CD4-positive, alpha-beta memory T cell (primary cell): ENCODE data around the gene MAGI2. TPM values are rescaled to one million over a fixed set of nuclear protein-coding genes. Genes with fewer than 3 reads are reported as not detected.

Experiments used
- CTCF ChIA-PET: fragments of 350-600 bp; sonication (Branson Sonifier 250); formaldehyde crosslinking; loops from one replicate; lab custom pipeline; 2021; ENCODE audit warnings: inconsistent platforms; ENCODE audit not compliant: partially characterized antibody; lab: Charles Lee
- POLR2A ChIA-PET: fragments of 350-600 bp; sonication (Branson Sonifier 250); formaldehyde crosslinking; loops from one replicate; lab custom pipeline; 2021; ENCODE audit not compliant: partially characterized antibody; lab: Charles Lee
- DNase-seq, 5 donors: peaks; one replicate each; pipeline versions ENCODE4 v3.0.0 to v3.0.0-alpha.2; 2020 to 2022; ENCODE audit warnings: mixed read lengths in 1 of 5
- H3K27ac ChIP-seq: one replicate; pipeline ENCODE4 v1.7.0; 2013; ENCODE audit warnings: low read depth, low read length
- H3K27me3 ChIP-seq: 2 replicates; pipeline ENCODE4 v1.7.0; 2013; ENCODE audit warnings: mild to moderate bottlenecking, low read length, moderate library complexity; ENCODE audit not compliant: insufficient read depth
- H3K36me3 ChIP-seq: 2 replicates; pipeline ENCODE4 v1.7.0; 2013; ENCODE audit warnings: mild to moderate bottlenecking, low read length, moderate library complexity; ENCODE audit not compliant: insufficient read depth
- H3K4me1 ChIP-seq: 2 replicates; pipeline ENCODE4 v1.7.0; 2013; ENCODE audit warnings: mild to moderate bottlenecking, low read length, moderate library complexity; ENCODE audit not compliant: insufficient read depth
- H3K4me3 ChIP-seq, 2 donors: one replicate each; pipeline ENCODE4 v1.7.0; 2013; ENCODE audit warnings: low read length in 2 of 2, mild to moderate bottlenecking in 1 of 2
- H3K9me3 ChIP-seq, 2 donors: one replicate each; pipeline ENCODE4 v1.7.0; 2013; ENCODE audit warnings: low read length in 2 of 2, control low read depth in 1 of 2; ENCODE audit not compliant: control insufficient read depth in 1 of 2
- H3K27ac Mint-ChIP-seq, 7 donors: one replicate each; pipeline ENCODE4 v1.8.0; 2020 to 2021; ENCODE audit warnings: mixed read lengths in 7 of 7, mild to moderate bottlenecking in 6 of 7, inconsistent platforms in 3 of 7, moderate library complexity in 3 of 7
- H3K27me3 Mint-ChIP-seq, 2 donors: one replicate each; pipeline ENCODE4 v1.8.0; 2020 to 2021; ENCODE audit warnings: mixed read lengths in 2 of 2
- H3K36me3 Mint-ChIP-seq, 2 donors: one replicate each; pipeline ENCODE4 v1.8.0; 2020 to 2021; ENCODE audit warnings: mixed read lengths in 2 of 2, inconsistent platforms in 1 of 2, mild to moderate bottlenecking in 1 of 2
- H3K4me1 Mint-ChIP-seq, 4 donors: one replicate each; pipeline ENCODE4 v1.8.0; 2020 to 2021; ENCODE audit warnings: mixed read lengths in 4 of 4, mild to moderate bottlenecking in 1 of 4
- H3K4me3 Mint-ChIP-seq, 8 donors: one replicate each; pipeline ENCODE4 v1.8.0; 2020 to 2021; ENCODE audit warnings: mixed read lengths in 8 of 8, mild to moderate bottlenecking in 7 of 8, moderate library complexity in 6 of 8, inconsistent platforms in 3 of 8
- H3K9me3 Mint-ChIP-seq, 8 donors: one replicate each; pipeline ENCODE4 v1.8.0; 2020 to 2021; ENCODE audit warnings: mixed read lengths in 8 of 8, mild to moderate bottlenecking in 5 of 8, inconsistent platforms in 3 of 8, moderate library complexity in 1 of 8
- intact Hi-C: fragments of 100-400 bp; cut with micrococcal nuclease; formaldehyde crosslinking; loops from one replicate; pipeline ENCODE4 v1.15.1; 2023
- polyA plus RNA-seq, 2 donors: library from polyadenylated mRNA; unstranded; fragments of 300-500 nt; fragmentation: Illumina TruSeq; gene quantifications; one replicate each; pipeline ENCODE4 v1.2.3, GENCODE V29; 2021
- total RNA-seq, 2 experiments: library from RNA; stranded (reverse); gene quantifications; one replicate each; pipeline ENCODE4 v1.2.3, GENCODE V29; 2021

The MAGI2 gene
- total and polyA plus RNA-seq, 4 experiments from 2014 or later = 0.23 to 0.25 TPM; not detected in 2

DNA sequence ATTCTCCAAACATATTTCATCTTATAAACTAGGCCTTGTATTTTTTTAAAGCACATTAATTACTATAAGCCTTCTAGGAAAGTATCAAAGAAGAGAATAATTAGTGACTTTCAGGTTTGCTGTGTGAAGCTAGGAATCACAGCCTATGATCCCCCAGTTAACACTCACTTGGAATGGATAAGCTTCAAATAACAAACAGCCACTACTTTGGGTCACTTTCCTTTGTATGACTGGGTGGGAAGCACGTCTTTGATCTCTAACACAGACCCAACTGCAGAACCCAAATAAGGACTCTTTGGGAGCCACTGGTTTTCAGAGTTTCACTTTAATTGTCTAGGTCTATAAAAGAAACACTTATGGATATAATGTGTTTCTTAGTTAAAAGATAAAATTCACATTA lies 769.3 kb downstream of the MAGI2 start:
- intact Hi-C loops = no loop called here
- no peak overlapping the region for H3K4me3 Mint-ChIP-seq
- POLR2A ChIA-PET = no interaction called here
- no peak overlapping the region for H3K27ac Mint-ChIP-seq
- no peaks in the 10 kb centered on the region for H3K4me1 Mint-ChIP-seq
- Histone ChIP-seq H3K4me1 (no peaks in the 10 kb centered on the region), H3K4me3 (no peak overlapping the region), H3K9me3 (no peaks in the 10 kb centered on the region), H3K27ac (no peak overlapping the region), H3K27me3 (no peaks in the 10 kb centered on the region), H3K36me3 (no peaks in the 10 kb centered on the region)
- H3K27me3 Mint-ChIP-seq = no peaks in the 10 kb centered on the region
- peaks cover 0 to 3% (median 0%) of the 10 kb centered on the region in 8 donors for H3K9me3 Mint-ChIP-seq
- DNase-seq = no peak
- no peaks in the 10 kb centered on the region for H3K36me3 Mint-ChIP-seq
- CTCF ChIA-PET = no interaction called here

DNA sequence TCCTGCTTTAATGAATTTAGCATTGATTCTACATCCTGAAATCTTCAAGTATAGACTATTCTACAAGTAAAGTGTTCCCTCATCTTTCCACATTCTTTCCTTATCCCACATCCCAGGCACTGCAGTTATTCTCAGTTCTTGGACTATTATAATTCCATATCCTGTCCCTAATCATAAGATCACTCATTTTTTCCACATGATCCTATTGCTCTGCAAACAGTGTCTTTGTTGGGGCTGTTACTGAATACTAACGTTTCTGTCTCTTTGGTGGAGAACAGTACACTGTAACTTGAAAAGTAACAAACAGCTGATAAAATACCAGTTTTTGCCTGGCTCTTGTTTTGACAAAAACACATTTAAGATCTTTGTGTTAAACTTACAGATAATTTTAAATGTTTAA lies 769.9 kb downstream of the MAGI2 start:
- Mint-ChIP-seq H3K4me3 (no peak overlapping the region), H3K36me3 (no peaks in the 10 kb centered on the region), H3K4me1 (no peaks in the 10 kb centered on the region), H3K27ac (no peak overlapping the region), H3K9me3 (peaks cover 0 to 3% (median 0%) of the 10 kb centered on the region in 8 donors), H3K27me3 (no peaks in the 10 kb centered on the region)
- Histone ChIP-seq H3K4me1 (no peaks in the 10 kb centered on the region), H3K4me3 (no peak overlapping the region), H3K27ac (no peak overlapping the region), H3K36me3 (no peaks in the 10 kb centered on the region), H3K27me3 (no peaks in the 10 kb centered on the region), H3K9me3 (no peaks in the 10 kb centered on the region)
- intact Hi-C loops = no loop called here
- ChIA-PET CTCF (no interaction called here), POLR2A (no interaction called here)
- DNase-seq = no peak

DNA sequence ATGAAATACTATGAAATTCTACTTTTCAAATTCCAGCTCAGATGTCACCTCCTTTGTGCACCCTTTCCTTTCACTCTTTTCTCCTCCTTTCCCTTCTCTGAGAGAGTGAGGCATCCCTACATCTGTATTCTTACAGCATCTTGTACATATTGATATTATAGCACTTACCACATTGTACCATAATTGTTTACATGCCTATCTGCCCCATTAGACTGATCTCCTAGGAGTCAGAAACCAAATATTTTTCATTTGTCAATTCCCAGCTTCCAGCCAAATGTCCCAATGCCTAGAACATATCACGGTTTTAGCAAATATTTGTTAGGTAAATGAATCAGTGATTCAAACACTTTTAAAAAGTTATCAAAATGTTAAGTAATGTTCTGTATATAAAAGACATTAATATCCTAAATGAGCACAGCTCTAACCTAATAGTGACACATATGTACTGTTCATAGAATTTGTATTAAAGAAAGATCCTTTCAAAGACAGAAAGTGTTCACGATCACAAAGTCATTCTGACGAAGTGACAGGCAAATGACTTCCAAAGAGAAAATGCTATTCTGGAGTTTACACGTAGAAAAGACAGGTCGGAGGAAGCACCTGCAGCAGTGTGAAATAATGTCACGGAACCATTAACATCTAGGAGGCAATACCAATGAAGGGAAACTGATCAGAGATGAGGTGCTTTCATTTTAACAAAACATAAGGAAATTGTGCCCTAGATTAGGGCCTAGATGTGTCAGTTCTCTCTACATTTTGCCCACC lies 774.2 kb downstream of the MAGI2 start:
- H3K4me3 ChIP-seq = no peak overlapping the region
- POLR2A ChIA-PET = no interaction called here
- no peak overlapping the region for H3K4me3 Mint-ChIP-seq
- H3K9me3 Mint-ChIP-seq = no peaks in the 10 kb centered on the region
- no peaks in the 10 kb centered on the region for H3K4me1 Mint-ChIP-seq
- no peaks in the 10 kb centered on the region for H3K9me3 ChIP-seq
- no peaks in the 10 kb centered on the region for H3K36me3 Mint-ChIP-seq
- no peaks in the 10 kb centered on the region for H3K27me3 ChIP-seq
- no peaks in the 10 kb centered on the region for H3K36me3 ChIP-seq
- DNase-seq = no peak
- H3K27me3 Mint-ChIP-seq = no peaks in the 10 kb centered on the region
- CTCF ChIA-PET = no interaction called here
- no peak overlapping the region for H3K27ac ChIP-seq
- H3K27ac Mint-ChIP-seq = no peak overlapping the region
- intact Hi-C loops = no loop called here
- no peaks in the 10 kb centered on the region for H3K4me1 ChIP-seq

DNA sequence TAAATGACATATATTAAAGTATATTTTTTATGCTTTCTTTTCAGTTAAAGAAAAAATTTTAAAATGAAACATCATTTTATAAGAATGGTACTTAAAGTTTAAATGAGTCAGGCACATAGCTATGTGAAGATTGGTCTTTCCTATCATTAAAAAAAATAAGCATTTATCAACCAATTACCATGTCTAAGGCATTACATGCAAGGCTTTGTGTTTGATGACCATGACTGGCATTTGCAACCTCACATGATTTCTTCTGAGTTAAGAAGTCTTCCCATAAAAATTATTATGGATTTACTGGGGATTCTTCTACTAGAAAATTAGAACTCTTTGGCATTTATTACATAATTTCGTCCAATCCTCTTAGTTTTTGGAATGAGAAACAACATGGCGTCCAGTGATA lies 776.1 kb downstream of the MAGI2 start:
- Mint-ChIP-seq H3K9me3 (no peaks in the 10 kb centered on the region), H3K4me1 (no peaks in the 10 kb centered on the region), H3K36me3 (no peaks in the 10 kb centered on the region), H3K27ac (no peak overlapping the region), H3K4me3 (no peak overlapping the region), H3K27me3 (no peaks in the 10 kb centered on the region)
- POLR2A ChIA-PET = no interaction called here
- Histone ChIP-seq H3K27ac (no peak overlapping the region), H3K9me3 (no peaks in the 10 kb centered on the region), H3K4me1 (no peaks in the 10 kb centered on the region), H3K27me3 (no peaks in the 10 kb centered on the region), H3K4me3 (no peak overlapping the region), H3K36me3 (no peaks in the 10 kb centered on the region)
- DNase-seq = no peak
- intact Hi-C loops = no loop called here
- CTCF ChIA-PET = no interaction called here

DNA sequence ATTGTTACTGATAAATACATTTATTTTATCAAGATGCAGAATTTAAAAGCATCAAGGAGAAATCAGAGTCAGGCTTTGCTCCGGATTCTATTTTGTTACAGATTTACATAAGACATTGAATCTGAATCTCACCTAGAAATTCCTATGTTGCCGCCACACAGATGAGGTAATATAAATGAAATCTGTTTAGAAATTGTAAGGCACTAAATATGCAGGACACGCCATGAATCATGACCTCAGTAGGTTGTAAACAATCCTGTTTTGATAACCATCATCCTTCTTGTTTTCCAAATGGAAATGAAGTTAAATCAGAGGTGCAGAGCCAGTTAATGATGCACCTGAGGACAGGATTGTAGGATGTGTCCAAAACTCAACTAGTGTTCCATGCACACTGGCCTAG lies 778.0 kb downstream of the MAGI2 start:
- Histone ChIP-seq H3K9me3 (no peaks in the 10 kb centered on the region), H3K4me1 (no peaks in the 10 kb centered on the region), H3K27ac (no peak overlapping the region), H3K4me3 (no peak overlapping the region), H3K36me3 (no peaks in the 10 kb centered on the region), H3K27me3 (no peaks in the 10 kb centered on the region)
- H3K9me3 Mint-ChIP-seq = peaks cover 0 to under 1% (median 0%) of the 10 kb centered on the region in 8 donors
- H3K27ac Mint-ChIP-seq = no peak overlapping the region
- H3K36me3 Mint-ChIP-seq = no peaks in the 10 kb centered on the region
- H3K27me3 Mint-ChIP-seq = no peaks in the 10 kb centered on the region
- H3K4me3 Mint-ChIP-seq = no peak overlapping the region
- no peaks in the 10 kb centered on the region for H3K4me1 Mint-ChIP-seq
- no peak for DNase-seq
- CTCF ChIA-PET = no interaction called here
- intact Hi-C loops = no loop called here
- POLR2A ChIA-PET = no interaction called here

DNA sequence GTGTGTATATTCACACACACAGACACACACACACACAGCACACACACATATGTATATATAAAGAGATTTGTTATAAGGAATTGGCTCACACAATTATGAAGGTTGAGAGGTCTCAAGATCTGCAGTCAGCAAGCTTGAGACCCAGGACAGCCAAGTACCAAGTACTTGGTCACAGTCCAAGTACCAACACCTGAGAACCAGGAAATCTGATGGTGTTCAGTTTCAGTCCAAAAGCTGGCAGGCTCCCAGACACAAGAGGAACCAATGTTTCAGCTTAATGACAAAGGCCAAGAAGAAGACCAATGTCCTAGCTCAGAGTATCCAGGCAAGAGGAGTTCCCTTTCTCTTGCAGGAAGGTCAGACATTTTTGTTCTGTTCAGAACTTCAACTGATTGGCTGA lies 780.2 kb downstream of the MAGI2 start:
- no peaks in the 10 kb centered on the region for H3K4me1 Mint-ChIP-seq

DNA sequence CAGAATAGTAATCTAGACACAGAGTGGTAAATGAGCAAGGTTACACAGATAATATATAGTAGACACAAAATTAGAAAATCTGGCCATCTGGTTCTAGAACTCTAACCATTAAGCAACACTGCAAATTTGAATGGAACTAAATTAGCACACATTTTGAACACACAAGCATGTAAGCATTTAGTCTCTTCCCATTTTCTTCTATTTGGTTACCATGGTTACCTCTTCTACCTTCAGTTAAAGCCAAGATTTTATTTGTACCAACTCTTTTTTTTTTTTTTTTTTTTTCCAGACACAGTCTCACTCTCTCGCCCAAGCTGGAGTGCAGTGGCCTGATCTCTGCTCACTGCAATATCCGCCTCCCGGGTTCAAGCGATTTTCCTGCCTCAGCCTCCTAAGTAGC lies 790.5 kb downstream of the MAGI2 start:
- POLR2A ChIA-PET = no interaction called here
- CTCF ChIA-PET = no interaction called here
- H3K36me3 Mint-ChIP-seq = no peaks in the 10 kb centered on the region
- no peak overlapping the region for H3K4me3 Mint-ChIP-seq
- no peak overlapping the region for H3K27ac ChIP-seq
- no peaks in the 10 kb centered on the region for H3K4me1 ChIP-seq
- H3K4me3 ChIP-seq = no peak overlapping the region
- DNase-seq = no peak
- no peaks in the 10 kb centered on the region for H3K4me1 Mint-ChIP-seq
- no peaks in the 10 kb centered on the region for H3K36me3 ChIP-seq
- H3K27me3 Mint-ChIP-seq = no peaks in the 10 kb centered on the region
- H3K27me3 ChIP-seq = no peaks in the 10 kb centered on the region
- H3K27ac Mint-ChIP-seq = no peak overlapping the region
- intact Hi-C loops = no loop called here
- H3K9me3 ChIP-seq = no peaks in the 10 kb centered on the region
- peaks cover 0 to 9% (median 4%) of the 10 kb centered on the region in 8 donors for H3K9me3 Mint-ChIP-seq

More for the DNA sequence above, 780.2 kb downstream of the MAGI2 start:
- no peaks in the 10 kb centered on the region for H3K27me3 Mint-ChIP-seq
- no peaks in the 10 kb centered on the region for H3K4me1 ChIP-seq
- no peak overlapping the region for H3K4me3 ChIP-seq
- peaks cover 0 to 4% (median 0%) of the 10 kb centered on the region in 8 donors for H3K9me3 Mint-ChIP-seq
- POLR2A ChIA-PET = no interaction called here
- DNase-seq = no peak
- no peaks in the 10 kb centered on the region for H3K36me3 Mint-ChIP-seq
- no peaks in the 10 kb centered on the region for H3K36me3 ChIP-seq
- intact Hi-C loops = no loop called here
- H3K9me3 ChIP-seq = no peaks in the 10 kb centered on the region
- H3K4me3 Mint-ChIP-seq = no peak overlapping the region
- H3K27ac ChIP-seq = no peak overlapping the region
- H3K27me3 ChIP-seq = no peaks in the 10 kb centered on the region
- no peak overlapping the region for H3K27ac Mint-ChIP-seq
- CTCF ChIA-PET = no interaction called here
